ENCODE measurements around the gene BAHD1.
A peak's percentile ranks its signal among the peaks of the same experiment; 100 is the strongest.

The BAHD1 gene

DNA sequence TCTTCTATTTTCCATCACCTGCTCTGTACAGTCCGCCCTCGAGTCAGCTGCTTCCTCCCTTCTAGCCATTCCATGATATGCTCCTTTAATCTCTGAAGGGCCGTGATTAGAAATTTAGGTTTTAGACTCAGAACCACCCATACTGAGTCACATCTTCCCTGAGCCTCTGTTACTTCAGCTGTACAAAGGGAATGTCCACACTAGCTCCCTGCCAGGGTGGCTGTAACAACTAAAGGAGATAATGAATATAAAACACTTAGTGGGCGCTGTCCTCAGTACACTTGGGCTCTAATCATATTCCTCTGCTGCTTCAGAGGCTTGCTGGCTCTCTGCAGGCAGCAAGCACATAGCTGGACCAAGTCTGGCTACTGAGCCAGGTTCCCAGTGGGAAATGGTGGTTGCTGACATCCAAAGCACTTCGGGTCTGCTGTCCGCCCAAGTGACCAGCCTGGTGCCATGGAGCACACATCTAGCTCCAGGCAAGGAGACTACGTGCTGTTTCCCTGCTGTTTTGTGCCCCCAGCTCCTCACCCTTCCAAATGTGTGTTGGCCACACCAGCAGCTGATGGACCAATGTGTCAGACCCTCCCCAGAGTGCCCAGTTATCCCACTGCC is 29.1 kb downstream of the BAHD1 start:
- no peak for DNase-seq

DNA sequence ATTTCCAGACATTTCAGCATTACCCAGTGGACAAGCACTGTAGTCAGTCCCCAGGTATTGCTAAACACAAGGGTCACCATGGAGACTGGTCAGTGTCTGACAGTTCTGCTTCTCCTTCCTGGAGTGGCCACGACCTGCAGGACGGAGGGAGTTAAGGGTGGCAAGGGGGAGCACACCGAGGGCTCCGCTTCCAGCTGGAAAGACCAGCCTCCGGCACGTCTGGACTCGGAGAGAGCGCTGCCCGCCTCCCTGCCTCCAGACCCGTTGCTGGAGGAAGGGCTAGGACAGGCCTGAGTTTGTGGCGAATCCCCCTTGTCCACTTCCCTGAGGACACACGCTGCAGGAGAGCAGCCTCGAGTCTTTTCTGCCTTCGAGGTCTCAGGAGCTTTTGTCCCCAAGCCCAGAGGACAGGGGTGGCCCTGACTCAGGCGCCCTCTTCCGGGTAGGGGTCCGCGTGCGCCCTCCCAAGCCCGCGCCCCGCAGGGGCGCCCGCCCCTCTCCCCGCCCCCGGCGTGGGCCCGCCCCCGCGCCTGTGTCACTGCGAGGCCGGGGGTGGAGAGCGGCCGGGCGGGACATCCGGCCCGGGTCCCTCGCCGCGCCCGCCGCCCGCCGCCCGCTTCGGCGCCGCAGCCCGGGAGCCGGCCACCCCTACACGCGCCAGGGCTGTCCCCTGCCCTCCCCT is 29.8 kb downstream of the BAHD1 start, which contains the start of gene CHST14:
Gene CHST14 (plus strand): TSS at position 562 of the 682 bp plus-strand sequence. CDS start 230 bp downstream, outside the sequence.
- peak; percentile 67 for DNase-seq

DNA sequence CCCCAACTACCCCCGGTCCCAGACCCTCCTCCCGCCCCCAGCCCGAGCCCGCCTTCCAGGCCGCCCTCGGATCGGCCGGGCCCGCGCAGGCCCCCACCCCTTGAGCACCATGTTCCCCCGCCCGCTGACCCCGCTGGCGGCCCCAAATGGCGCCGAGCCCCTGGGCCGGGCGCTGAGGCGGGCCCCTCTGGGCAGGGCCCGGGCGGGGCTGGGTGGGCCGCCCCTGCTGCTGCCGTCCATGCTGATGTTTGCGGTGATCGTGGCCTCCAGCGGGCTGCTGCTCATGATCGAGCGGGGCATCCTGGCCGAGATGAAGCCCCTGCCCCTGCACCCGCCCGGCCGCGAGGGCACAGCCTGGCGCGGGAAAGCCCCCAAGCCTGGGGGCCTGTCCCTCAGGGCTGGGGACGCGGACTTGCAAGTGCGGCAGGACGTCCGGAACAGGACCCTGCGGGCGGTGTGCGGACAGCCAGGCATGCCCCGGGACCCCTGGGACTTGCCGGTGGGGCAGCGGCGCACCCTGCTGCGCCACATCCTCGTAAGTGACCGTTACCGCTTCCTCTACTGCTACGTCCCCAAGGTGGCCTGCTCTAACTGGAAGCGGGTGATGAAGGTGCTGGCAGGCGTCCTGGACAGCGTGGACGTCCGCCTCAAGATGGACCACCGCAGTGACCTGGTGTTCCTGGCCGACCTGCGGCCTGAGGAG is 30.5 kb downstream of the BAHD1 start:
- DNase-seq, result peak; percentile 15

DNA sequence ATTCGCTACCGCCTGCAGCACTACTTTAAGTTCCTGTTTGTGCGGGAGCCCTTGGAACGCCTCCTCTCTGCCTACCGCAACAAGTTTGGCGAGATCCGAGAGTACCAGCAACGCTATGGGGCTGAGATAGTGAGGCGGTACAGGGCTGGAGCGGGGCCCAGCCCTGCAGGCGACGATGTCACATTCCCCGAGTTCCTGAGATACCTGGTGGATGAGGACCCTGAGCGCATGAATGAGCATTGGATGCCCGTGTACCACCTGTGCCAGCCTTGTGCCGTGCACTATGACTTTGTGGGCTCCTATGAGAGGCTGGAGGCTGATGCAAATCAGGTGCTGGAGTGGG is 31.0 kb downstream of the BAHD1 start:
- peak; percentile 22 for DNase-seq

DNA sequence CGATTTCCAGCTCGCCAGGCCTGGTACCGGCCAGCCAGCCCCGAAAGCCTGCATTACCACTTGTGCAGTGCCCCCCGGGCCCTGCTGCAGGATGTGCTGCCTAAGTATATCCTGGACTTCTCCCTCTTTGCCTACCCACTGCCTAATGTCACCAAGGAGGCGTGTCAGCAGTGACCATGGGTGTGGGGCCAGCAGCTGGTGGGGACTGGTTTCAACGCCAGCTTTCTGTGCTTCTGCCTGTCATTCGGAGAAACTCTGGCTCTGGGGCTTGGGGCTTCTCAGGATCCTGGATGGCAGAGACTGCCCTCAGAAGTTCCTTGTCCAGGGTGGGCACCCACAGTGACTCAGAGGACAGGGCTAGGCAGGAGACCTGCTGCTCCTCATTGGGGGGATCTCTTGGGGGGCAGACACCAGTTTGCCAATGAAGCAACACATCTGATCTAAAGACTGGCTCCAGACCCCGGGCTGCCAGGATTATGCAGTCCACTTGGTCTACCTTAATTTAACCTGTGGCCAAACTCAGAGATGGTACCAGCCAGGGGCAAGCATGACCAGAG is 31.5 kb downstream of the BAHD1 start:
- no peak for DNase-seq

DNA sequence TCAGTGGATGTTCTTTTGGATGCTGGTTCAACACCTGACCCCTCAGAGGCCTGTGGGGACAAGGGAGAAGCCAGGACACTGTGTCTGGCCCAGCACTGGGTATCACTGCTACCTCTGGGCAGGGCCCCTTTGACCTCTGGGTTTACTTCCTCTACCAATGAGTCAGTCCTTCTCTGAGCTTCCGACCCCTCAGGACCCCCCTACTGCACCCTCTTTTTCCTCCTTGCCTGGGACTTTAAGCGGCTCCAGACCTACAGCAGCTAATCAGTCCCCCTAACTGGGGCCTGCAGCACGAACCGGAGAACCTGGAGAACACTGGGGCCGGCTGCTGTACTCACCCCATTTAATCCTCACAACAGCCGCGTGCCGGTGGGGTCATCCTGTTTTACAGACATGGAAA is 33.8 kb downstream of the BAHD1 start:
- DNase-seq, result no peak

DNA sequence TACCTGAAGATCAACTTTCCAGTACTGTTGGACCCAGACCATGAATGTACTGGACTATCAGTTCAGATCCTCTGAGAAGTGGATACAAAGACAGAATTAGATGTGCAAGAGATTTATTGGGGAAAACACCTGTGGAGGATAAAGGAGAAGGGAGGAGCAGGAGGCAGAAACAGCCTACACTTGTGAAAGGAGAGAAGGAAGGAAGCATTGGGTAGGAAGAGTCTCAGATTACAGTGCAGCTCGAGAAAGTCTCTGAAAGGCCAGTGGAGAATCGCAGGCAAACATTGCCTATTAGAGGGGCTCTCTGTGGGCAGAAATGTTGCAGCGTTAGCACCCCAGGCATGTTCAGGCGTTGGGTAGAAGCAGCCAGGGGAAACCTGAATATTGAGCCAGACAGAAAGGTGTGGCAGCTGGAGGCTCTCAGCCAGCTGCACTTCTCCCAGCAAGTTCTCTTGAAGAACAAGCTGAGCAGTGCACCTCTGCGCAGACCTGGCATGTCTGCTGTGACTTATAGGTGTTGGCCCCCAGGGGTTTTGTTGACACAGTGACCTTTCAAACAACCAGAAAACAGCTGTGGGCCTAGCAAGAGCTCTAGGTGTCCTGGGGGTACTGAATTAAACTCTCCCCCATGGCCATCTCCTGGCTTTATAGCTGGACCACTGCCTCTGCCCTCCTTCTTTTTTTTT is 37.0 kb downstream of the BAHD1 start:
- no peak for DNase-seq

DNA sequence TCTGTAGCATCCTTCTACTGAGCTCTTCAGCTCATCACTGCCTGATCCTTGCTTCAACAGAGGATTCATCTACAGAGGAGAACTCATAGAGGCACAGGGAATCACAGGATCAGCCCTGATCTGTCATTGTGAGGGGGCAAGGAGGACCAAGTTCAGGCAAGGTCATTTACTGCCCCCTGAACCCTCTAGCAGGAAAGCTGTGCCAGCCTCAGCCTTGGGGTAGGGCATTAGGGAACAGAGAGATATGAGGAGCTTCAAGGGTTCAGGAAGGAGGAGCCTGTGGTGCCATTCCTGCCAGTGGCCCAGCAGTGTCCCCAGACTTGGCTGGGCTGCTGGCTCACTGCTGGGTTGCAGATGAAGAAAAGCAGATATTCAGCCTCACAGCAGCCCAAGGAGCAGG is 38.3 kb downstream of the BAHD1 start:
- no peak for DNase-seq

DNA sequence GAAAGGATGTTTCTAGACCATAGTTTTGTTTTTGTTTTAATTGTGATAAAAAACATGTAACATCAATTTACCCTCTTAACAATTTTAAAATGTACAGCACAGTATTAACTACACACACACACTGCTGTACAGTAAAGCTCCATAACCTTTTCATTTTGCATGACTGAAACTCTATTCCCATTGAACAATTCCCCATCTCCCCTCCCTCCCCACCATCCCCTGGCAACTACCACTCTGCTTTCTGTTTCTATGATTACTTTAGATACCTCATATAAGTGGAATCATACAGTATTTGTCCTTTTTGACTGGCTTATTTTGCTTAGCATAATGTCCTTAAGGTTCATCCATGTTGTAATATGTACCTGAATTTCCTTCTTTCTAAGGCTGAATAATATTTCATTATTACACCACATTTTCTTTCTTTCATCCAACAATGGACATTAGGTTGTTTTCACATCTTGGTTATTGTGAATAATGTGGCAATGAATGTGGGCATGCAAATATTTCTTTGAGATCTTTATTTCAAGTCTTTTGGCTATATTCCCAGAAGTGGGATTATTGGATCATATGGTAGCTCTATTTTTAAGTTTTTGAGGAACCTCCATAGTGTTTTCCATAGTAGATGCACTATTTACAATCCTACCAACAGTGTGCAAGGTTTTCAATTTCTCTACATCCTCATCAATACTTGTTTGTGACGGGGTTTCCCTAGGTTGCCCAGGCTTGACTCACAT is 40.8 kb downstream of the BAHD1 start:
- no peak for DNase-seq

DNA sequence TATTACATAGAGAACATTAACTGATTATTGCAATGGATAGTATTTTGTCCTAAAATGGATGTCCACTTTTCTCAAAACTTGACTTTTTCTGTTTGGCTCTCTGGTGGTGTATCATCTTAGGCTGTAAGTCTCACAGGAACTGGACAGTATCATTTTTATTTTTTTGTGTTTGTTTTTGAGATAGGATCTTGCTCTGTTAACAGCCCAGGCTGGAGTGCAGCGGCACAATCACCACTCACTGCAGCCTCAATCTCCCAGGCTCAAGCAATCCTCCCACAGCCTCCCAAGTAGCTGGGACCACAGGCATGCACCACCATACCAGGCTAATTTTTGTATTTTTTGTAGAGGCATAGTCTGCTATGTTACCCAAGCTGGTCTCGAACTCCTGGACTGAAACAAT is 43.2 kb downstream of the BAHD1 start:
- no peak for DNase-seq

DNA sequence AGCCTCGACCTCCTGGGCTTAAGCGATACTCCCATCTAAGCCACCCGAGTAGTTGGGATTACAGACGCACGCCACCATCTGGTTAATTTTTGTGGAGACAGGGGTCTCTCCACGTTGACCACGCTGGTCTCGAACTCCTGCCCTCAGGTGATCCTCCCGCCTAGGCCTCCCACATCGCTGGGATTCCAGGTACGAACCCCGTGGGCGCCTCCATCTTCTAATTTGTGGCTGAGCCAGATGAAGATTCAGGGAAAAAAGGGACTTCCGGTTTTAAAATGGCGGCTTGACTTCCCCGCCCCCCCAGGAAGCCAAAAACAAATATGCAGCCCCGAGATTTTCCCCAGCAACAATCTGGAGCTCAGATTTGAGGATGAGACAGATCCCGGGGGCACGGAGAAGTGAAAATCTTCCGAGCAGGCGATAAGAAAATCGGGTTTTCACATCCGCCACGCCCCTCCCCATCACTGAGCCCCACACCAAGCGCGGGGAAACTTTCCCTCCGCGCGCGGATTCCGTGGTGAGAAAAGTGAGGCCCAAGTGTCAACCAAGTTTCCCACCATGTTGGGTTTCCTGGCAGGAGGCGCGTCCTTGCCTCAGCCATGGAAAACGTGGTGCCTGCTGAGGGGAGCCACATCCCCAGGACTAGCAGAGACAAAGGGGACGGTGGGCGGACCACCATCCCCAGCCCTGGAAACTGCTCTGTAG is 45.5 kb downstream of the BAHD1 start:
- no peak for DNase-seq

DNA sequence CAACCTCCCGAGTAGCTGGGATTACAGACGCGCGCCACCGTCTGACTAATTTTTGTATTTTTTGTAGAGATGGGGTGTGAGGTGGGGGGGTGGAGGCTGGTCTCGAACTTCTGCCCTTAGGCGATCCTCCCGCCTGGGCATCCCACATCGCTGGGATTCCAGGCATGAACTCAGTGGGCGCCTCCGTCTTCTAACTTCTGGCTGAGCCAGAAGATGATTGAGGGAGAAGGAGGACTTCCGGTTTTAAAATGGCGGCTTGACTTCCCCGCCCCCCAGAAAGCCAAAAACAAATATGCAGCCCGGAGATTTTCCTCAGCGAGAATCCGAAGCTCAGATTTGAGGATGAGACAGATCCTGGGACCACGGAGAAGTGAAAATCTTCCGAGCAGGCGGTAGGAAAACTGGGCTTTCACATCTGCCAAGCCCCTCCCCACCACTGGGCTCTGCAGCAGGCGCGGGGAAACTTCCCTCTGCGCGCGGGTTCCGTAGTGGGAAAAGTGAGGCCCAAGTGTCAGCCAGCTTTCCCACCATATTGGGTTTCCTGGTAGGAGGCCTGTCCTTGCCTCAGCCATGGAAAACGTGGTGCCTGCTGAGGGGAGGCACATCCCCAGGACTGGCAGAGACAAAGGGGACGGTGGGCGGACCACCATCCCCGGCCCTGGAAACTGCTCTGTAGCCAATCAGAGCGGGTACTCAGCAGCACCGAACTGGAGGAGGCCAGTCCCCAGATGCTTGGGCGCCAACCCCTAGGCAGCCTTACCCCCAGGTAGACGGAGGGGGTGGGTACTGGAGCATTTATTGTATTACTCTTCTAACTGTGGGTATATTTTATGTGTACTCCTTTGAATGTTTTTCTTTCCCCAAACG is 47.3 kb downstream of the BAHD1 start:
- DNase-seq, result no peak

DNA sequence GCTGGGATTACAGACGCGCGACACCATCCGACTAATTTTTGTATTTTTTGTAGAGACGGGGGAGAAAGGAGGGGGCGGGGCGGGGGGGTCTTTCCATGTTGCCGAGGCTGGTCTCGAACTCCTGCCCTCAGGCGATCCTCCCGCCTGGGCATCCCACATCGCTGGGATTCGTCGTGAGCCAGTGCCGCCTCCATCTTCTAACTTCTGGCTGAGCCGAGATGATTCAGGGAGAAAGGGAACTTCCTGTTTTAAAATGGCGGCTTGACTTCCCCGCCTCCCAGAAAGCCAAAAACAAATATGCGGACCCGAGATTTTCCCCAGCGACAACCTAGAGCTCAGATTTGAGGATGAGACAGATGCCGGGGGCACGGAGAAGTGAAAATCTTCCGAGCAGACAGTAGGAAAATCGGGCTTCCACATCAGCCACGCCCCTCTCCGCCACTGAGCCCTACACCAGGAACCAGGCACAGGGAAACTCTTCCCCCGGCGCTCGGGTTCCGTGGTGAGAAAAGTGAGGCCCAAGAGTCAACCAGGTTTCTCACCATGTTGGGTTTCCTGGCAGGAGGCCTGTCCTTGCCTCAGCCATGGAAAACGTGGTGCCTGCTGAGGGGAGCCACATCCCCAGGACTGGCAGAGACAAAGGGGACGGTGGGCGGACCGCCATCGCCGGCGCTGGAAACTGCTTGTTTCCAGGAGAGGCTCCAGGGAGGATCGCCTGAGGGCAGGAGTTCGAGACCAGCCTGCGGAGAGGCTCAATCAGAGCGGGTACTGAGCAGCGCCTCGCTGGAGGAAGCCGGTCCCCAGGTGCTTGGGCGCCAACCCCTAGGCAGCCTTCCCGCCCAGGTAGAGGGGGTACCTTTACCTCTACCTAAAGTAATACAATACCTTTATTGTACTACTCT is 48.8 kb downstream of the BAHD1 start:
- DNase-seq, result no peak

DNA sequence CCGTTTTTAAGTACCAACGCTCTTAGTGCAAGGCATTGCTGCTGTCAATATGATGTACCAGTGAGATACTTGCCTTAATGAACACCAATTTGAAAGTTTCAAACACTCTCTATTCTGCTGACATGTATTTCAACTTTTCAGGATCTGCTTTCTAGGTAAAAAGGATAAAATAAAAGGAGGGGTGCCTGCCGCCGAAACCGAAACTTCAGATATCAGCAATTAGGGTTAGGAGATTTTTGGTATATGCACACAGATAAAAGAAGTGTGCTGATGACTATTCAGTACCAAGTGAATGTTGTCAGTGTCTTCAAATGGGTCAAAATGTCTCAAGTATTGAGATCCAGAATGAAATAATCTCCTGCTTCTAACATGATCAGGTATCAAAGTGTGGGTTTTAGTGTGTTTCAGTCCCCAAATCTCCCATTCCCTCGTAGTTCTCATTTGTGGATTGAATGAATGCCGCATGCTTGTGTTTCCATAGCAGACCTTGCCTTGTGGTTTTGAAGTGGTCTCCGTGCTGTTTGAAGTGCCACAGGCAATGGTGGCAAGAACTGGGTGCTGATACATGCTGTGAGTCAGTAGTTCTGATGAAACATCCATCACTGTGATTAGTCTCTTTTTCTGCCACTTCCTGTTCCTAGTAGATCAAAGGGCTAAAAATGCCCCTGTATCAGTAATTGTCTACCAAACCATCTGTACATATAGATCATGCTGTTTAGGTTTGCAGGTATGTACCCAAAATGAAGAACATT is 52.5 kb downstream of the BAHD1 start:
- DNase-seq, result peak; percentile 17

DNA sequence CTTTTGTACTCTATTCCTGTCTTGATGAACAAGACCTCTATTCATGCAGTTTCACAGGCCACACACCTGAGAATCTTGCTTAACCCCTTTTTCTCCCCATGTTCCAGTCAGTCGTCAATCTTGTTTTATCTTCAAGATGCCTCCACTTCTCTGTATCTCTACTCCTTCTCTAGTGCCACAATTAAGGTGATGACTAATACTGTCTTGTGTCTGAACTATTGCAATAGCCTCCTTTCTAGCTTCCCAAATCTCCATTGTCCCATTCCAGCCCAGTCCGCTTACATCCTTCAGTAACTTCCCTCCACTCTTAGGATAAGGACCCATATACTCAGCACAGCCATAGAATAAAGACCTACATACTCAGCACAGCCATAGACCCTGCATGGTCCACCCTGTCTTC is 54.8 kb downstream of the BAHD1 start:
- no peak for DNase-seq

DNA sequence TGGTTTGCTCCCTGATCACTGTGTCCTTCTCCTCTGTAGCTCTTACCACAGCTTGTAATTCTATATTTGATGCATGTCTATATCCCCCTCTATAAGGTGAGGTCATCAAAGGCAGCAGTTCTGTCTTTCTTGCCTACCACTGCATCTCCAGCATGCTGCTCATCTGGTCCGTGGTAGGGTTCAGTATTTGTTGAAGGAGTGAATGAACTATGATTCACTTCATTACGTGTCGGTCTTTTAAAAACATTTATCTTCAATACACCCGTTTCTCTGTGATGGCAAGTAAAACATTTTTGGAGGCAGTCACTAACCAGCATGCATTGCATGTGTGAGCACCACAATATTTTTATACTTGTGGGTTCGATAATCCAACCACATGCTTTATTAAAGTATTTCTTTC is 57.7 kb downstream of the BAHD1 start:
- peak; percentile 68 for DNase-seq

DNA sequence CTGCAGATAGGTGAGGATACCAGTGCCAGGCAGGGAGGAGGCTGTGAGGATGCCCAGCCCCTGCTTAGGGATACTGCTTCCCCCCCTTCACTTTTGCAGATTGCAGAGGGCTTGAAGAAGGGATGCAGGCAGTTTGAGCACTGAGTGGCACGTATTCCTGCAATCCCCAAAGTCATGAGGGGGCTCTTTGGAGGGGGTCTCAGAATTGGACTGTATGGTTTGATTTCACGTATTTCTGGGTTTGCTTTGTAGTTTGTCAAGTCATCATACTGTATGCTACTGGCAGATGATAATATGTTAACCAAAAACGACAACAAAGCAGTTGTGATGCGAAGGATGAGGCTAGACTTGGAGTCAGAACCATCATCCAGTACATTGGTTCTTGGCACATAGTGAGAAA is 58.1 kb downstream of the BAHD1 start:
- DNase-seq, result no peak

DNA sequence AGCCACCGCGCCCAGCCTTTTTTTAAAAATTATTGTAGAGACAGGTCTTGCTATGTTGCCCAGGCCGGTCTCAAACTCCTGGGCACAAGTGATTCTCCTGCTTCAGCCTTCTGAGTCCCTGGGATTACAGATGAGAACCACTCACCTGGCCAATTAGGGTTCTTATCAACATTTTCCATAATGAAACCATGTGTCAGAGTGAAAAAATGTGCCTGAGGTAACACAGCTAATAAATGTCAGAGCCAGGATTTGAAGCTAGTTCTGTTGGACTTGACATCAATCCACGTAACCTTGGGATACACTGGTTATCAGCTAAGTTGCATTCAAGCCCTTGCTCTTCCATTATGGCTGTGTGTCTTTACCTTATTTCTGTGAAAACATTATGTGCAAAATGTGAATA is 59.2 kb downstream of the BAHD1 start:
- no peak for DNase-seq
